ENCODE results near the gene IQCH.

- TF ChIP-seq CTCF (IDR thresholded peaks at IDR 0.05) (no peak), POLR2AphosphoS5 (IDR thresholded peaks at IDR 0.05) (no peak)
These were observed 279.8 kb downstream of the IQCH start for GRCh38 chr15:67534360-67534759.

Data from transverse colon (tissue), 4 donors.